ENCODE data around the gene DNAAF2. TPM values are rescaled to one million over a fixed set of nuclear protein-coding genes. Genes with fewer than 3 reads are reported as not detected.
"Not testable (repeated sequence)": the region's sequence is repeated elsewhere in the genome, so short reads cannot be mapped to it uniquely, and the experiment has no call there.

The DNAAF2 gene
- total RNA-seq, 4 donors from 2014 or later, result 5.0 to 11.6 (median 9.6) TPM

- no peaks in the 10 kb centered on the region for H3K9me3 ChIP-seq
- WGBS, 2 donors, result 4 to 7% methylated on average over 11 to 28 of the region's 65 CpGs
- peak overlapping the region; percentile 92 to 97 (median 96) for H3K27ac ChIP-seq
- peaks cover 3 to 37% (median 7%) of the 10 kb centered on the region in 3 donors for H3K36me3 ChIP-seq
- TF ChIP-seq CTCF (IDR thresholded peaks at IDR 0.05) (peak in 1 of 6 experiments; percentile 2), POLR2A (IDR thresholded peaks at IDR 0.05) (no peak)
- peak overlapping the region; percentile 51 to 93 (median 86) for H3K4me3 ChIP-seq
- peak; percentile 39 for DNase-seq
- no peaks in the 10 kb centered on the region for H3K27me3 ChIP-seq
- H3K4me1 ChIP-seq, result peaks cover 16 to 69% (median 31%) of the 10 kb centered on the region in 3 donors
- intact Hi-C loops (cut with DNase I), result no loop called here
These were observed 13.7 kb downstream of the DNAAF2 start for GRCh38 chr14:49621114-49621881.

- Histone ChIP-seq H3K27me3 (no peaks in the 10 kb centered on the region), H3K9me3 (no peaks in the 10 kb centered on the region), H3K4me1 (peaks cover 16 to 67% (median 31%) of the 10 kb centered on the region in 3 donors), H3K4me3 (peak within 1 kb of the TSS; percentile 51 to 93 (median 86)), H3K27ac (peak within 1 kb of the TSS; percentile 92 to 97 (median 96)), H3K36me3 (peaks cover 3 to 29% (median 7%) of the 10 kb centered on the region in 3 donors)
- 0 to 1% methylated on average over 17 to 20 of the region's 85 CpGs for WGBS, 2 donors
- DNase-seq, result peak; percentile 62
- intact Hi-C loops (cut with DNase I), result no loop called here
- peak in 3 of 4 donors; percentile 77 to 97 (median 92) for TF ChIP-seq POLR2A (IDR thresholded peaks at IDR 0.05)
- peak in 5 of 6 experiments; percentile 22 to 56 (median 52) for TF ChIP-seq CTCF (IDR thresholded peaks at IDR 0.05)
These were observed 14.6 kb downstream of the DNAAF2 start, which contains the start of the genes MGAT2 and RPL36AL for GRCh38 chr14:49620182-49621113. MGAT2 (plus strand) TSS chr14:49620799; CDS start chr14:49621269, 470 bp downstream. RPL36AL (minus strand) TSS chr14:49620626; CDS start chr14:49619104, 1,522 bp downstream.

GRCh38 chr14:49619730-49620129 lies 15.3 kb downstream of the DNAAF2 start:
- no peak for TF ChIP-seq CTCF (IDR thresholded peaks at IDR 0.05)
- no peak for TF ChIP-seq POLR2A (IDR thresholded peaks at IDR 0.05)
- Histone ChIP-seq H3K36me3 (peaks cover 3 to 26% (median 7%) of the 10 kb centered on the region in 3 donors), H3K27me3 (no peaks in the 10 kb centered on the region), H3K27ac (peak overlapping the region; percentile 92 to 97 (median 96)), H3K4me1 (peaks cover 16 to 62% (median 31%) of the 10 kb centered on the region in 3 donors), H3K4me3 (peak overlapping the region; percentile 51 to 93 (median 86)), H3K9me3 (no peaks in the 10 kb centered on the region)
- no peak for DNase-seq
- WGBS, 2 donors, result 0 to 1% methylated on average over 11 of the region's 11 CpGs
- intact Hi-C loops (cut with DNase I), result no loop called here

GRCh38 chr14:49619273-49619672 lies 15.8 kb downstream of the DNAAF2 start:
- peak overlapping the region; percentile 51 to 93 (median 86) for H3K4me3 ChIP-seq
- H3K27me3 ChIP-seq; DNase-seq; H3K9me3 ChIP-seq; intact Hi-C loops (cut with DNase I): not testable (repeated sequence)
- peaks cover 3 to 26% (median 7%) of the 10 kb centered on the region in 3 donors for H3K36me3 ChIP-seq
- peak overlapping the region in 3 of 4 donors; percentile 94 to 97 (median 97) for H3K27ac ChIP-seq
- peaks cover 16 to 58% (median 31%) of the 10 kb centered on the region in 3 donors for H3K4me1 ChIP-seq
- 32 to 57% methylated on average over 19 of the region's 19 CpGs for WGBS, 2 donors

GRCh38 chr14:49617852-49618519 lies 17.1 kb downstream of the DNAAF2 start:
- intact Hi-C loops (cut with DNase I), result no loop called here
- WGBS, 2 donors, result 83% methylated on average over 6 of the region's 6 CpGs
- Histone ChIP-seq H3K27ac (no peak overlapping the region), H3K4me3 (no peak overlapping the region), H3K4me1 (peaks cover 16 to 45% (median 23%) of the 10 kb centered on the region in 3 donors), H3K27me3 (no peaks in the 10 kb centered on the region), H3K9me3 (no peaks in the 10 kb centered on the region), H3K36me3 (peaks cover 3 to 26% (median 7%) of the 10 kb centered on the region in 3 donors)
- no peak for TF ChIP-seq POLR2A (IDR thresholded peaks at IDR 0.05)
- TF ChIP-seq CTCF (IDR thresholded peaks at IDR 0.05), result no peak
- DNase-seq, result no peak
